Progenitor cell of endocrine pancreas (in vitro differentiated cells): ENCODE measurements around the gene TRAF7. TPM values are rescaled to one million over a fixed set of nuclear protein-coding genes. Genes with fewer than 3 reads are reported as not detected.
A peak's percentile ranks its signal among the peaks of the same experiment; 100 is the strongest.

Experiments used
- DNase-seq: peaks from one replicate; pipeline ENCODE4 v3.0.0; 2021; ENCODE audit warnings: low spot score; ENCODE audit not compliant: unreplicated experiment
- H3K27ac Mint-ChIP-seq: 2 replicates; pipeline ENCODE4 v1.8.0; 2021; ENCODE audit warnings: mild to moderate bottlenecking, moderate library complexity, mixed read lengths
- H3K27me3 Mint-ChIP-seq: 2 replicates; pipeline ENCODE4 v1.8.0; 2021; ENCODE audit warnings: mixed read lengths
- H3K36me3 Mint-ChIP-seq: 2 replicates; pipeline ENCODE4 v1.8.0; 2022; ENCODE audit warnings: mixed read lengths; ENCODE audit not compliant: insufficient read depth
- H3K4me1 Mint-ChIP-seq: 2 replicates; pipeline ENCODE4 v1.8.0; 2021; ENCODE audit warnings: low read depth, mixed read lengths
- H3K4me3 Mint-ChIP-seq: 2 replicates; pipeline ENCODE4 v1.8.0; 2021; ENCODE audit warnings: low read depth, mild to moderate bottlenecking, moderate library complexity, mixed read lengths
- H3K9me3 Mint-ChIP-seq: 2 replicates; pipeline ENCODE4 v1.8.0; 2021; ENCODE audit warnings: low read depth, mixed read lengths
- total RNA-seq: library from RNA; stranded (reverse); gene quantifications from 2 replicates; pipeline ENCODE4 v1.2.1, GENCODE V29; 2021
- TF ChIP-seq, protein P1 (sequence below): fragments of 200-600 bp; sonication (generic); IDR thresholded peaks from one replicate; pipeline ENCODE4 v1.5.0; 2021; ENCODE audit warnings: antibody characterized with exemption, mild to moderate bottlenecking; ENCODE audit not compliant: unreplicated experiment

Gene TRAF7
- total RNA-seq, 1 donor from 2014 or later = 85.2 TPM

DNA sequence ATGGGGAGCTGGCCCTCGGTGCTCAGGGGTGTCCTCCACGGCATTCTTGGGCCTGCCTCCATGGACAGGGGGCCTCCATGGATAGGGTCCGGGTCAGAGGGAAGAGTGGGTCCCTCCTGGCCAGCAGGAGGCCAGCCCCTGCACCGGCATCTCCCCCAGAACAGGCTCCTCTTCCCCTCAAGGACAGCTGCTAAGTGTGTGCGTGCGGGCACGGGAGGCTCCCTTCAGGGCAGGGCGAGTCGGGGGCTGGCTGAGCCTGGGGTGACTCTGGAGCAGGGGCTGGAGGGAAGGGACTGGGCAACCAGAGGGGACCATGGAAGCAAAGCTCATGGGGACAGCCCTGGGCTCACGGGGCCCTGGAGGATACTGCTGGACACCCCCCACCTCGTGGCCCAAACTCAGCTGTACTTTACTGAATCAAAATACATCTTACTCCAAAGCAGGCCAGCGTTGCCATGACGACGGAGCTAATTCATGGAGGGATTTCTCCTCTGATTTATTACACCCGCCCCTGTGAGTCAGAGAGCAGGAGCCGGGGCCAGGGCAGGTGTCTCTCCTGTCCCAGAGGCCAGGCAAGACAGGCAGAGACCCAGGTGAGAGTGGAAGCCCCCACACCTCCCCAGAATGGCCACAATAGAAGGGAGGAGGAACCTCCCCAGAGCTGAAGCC lies 38.7 kb downstream of the TRAF7 start:
- peaks cover 3% of the 10 kb centered on the region for H3K4me1 Mint-ChIP-seq
- DNase-seq = no peak
- no peak overlapping the region for H3K4me3 Mint-ChIP-seq
- H3K27me3 Mint-ChIP-seq = peaks cover 24% of the 10 kb centered on the region
- TF ChIP-seq, protein P1, sequence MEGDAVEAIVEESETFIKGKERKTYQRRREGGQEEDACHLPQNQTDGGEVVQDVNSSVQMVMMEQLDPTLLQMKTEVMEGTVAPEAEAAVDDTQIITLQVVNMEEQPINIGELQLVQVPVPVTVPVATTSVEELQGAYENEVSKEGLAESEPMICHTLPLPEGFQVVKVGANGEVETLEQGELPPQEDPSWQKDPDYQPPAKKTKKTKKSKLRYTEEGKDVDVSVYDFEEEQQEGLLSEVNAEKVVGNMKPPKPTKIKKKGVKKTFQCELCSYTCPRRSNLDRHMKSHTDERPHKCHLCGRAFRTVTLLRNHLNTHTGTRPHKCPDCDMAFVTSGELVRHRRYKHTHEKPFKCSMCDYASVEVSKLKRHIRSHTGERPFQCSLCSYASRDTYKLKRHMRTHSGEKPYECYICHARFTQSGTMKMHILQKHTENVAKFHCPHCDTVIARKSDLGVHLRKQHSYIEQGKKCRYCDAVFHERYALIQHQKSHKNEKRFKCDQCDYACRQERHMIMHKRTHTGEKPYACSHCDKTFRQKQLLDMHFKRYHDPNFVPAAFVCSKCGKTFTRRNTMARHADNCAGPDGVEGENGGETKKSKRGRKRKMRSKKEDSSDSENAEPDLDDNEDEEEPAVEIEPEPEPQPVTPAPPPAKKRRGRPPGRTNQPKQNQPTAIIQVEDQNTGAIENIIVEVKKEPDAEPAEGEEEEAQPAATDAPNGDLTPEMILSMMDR = no peak
- no peaks in the 10 kb centered on the region for H3K36me3 Mint-ChIP-seq
- H3K27ac Mint-ChIP-seq = no peak overlapping the region
- no peaks in the 10 kb centered on the region for H3K9me3 Mint-ChIP-seq

DNA sequence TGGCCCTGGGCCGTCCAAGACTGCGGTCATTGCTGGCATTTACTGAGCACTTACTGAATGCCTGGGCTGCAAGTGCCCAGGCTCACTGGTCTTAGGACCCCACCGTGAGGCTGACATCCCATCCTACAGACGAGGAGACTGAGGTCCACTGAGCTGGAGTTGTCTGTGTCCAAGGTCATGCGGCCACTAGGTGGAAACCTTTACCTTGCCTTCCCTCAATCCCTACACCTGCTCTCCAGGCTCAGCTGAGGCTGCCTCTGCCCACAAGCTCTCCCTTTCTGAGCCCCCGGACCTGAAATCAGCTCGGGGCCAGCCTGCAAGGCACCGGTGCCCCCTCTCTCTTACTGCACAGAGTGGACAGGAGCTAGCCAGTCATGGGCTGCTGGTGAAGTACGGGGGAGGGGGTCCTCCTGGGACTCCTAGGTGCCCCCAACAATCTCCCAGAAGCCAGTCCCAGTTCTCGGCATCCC lies 39.3 kb downstream of the TRAF7 start:
- H3K27me3 Mint-ChIP-seq = peaks cover 25% of the 10 kb centered on the region
- H3K4me1 Mint-ChIP-seq = peaks cover 3% of the 10 kb centered on the region

DNA sequence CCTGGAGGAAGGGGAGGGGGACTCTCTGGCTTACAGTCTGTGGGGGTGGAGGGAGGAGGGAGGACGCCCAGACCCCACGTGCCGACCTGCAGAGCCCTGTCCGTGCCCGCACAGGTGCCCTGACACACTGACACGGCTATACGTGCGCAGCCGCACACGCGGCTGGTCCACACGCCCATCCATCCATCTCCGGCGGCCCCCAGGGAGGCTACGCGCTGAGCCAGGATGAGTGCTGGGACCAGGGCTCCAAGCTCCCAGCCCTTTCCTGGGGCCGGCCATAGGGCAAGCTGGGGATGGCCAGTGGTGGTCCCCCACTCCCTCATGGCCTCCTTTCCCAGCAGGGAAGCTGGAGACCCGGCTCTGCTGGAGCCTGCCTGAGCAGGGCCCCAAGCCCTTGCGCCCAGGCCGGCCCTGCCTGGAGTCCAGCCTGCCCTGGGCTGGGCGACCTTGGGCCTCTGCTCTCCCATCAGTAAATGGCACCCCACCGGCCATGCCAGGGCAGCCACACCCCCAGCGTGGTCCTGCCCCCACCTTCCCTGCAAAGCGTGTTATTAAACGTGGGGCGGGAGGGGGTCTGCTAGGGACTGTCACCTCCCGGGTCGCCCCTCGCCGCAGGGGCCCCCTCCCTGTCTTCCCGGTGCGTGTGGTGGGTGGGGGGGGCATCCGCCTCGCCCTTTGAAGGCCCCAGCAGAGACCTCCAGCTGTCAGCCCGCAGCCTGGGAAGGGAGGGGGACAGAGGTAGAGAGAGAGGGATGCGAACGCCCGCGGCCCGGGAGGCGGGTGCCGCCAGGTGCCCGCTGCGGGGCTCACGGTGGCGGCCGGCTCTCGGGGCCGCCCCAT lies 40.0 kb downstream of the TRAF7 start:
- Mint-ChIP-seq H3K9me3 (no peaks in the 10 kb centered on the region), H3K36me3 (no peaks in the 10 kb centered on the region), H3K4me3 (peak overlapping the region; percentile 63), H3K27me3 (peaks cover 32% of the 10 kb centered on the region), H3K27ac (no peak overlapping the region), H3K4me1 (peaks cover 3% of the 10 kb centered on the region)
- TF ChIP-seq, protein P1 = no peak
- DNase-seq = no peak

More for the DNA sequence above, 39.3 kb downstream of the TRAF7 start:
- DNase-seq = no peak
- Mint-ChIP-seq H3K27ac (no peak overlapping the region), H3K9me3 (no peaks in the 10 kb centered on the region), H3K4me3 (peak overlapping the region; percentile 62), H3K36me3 (no peaks in the 10 kb centered on the region)
- TF ChIP-seq, protein P1 = peak; percentile 62

DNA sequence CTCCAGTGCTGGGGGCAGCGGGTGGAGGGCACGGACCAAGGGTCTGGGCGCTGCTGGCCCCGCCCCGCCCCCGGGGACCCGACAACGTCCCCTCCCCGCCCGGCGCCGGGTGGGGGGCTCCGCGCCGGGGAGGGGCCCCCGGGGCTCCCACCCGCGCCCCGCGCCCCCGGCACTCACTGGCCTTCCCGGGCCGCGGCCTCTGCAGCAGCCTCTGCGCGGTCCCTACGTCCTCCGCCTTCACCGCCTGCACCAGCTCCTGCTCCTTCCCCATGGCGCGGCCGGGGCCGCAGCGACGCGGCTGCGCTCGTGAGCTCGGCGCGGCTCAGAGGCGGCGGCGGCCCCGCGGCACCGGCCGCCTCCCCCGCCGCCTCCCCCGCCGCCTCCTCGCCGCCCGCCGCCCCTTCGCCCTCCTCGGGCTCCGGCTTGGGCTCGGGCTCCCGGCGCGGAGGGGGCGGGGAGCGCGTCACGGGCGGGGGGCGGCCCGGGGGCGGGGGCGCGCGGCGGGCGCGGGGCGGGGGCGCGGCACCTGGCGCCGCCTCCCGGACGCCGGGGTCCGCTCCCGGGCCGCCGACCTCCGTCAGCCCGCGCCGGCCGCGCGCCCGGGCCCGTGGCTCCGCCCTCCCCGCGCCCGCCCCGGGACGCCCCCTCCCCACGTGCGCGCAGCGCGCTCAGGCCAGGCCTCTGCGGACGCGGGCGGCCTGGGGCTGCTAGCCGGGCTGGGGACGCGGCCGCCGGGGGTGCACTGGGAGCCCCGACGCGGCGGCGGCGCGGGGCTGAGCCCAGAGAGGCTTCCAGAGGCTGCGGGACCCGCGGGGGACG lies 40.8 kb downstream of the TRAF7 start, which contains the start of gene CASKIN1:
Gene CASKIN1 (minus strand): TSS at position 444 of the 819 bp plus-strand sequence. CDS start 173 bp downstream, at position 271.
- no peak within 1 kb of the TSS for H3K27ac Mint-ChIP-seq
- H3K9me3 Mint-ChIP-seq = no peaks in the 10 kb centered on the region
- H3K27me3 Mint-ChIP-seq = peaks cover 35% of the 10 kb centered on the region
- no peak for DNase-seq
- no peaks in the 10 kb centered on the region for H3K36me3 Mint-ChIP-seq
- H3K4me3 Mint-ChIP-seq = peak within 1 kb of the TSS; percentile 63
- H3K4me1 Mint-ChIP-seq = peaks cover 3% of the 10 kb centered on the region
- TF ChIP-seq, protein P1 = no peak
